ENCODE data around the gene ARMC9.
"Not testable (repeated sequence)": the region's sequence is repeated elsewhere in the genome, so short reads cannot be mapped to it uniquely, and the experiment has no call there.

The ARMC9 gene

GRCh38 chr2:231196592-231196991 is 1.8 kb upstream of the ARMC9 start:
- no peak for TF ChIP-seq CTCF (conservative IDR thresholded peaks at IDR 0.05; ENCODE audit: low read length)
- DNase-seq (ENCODE audit: low read depth), result no peak
- no peak overlapping the region for H3K4me3 ChIP-seq (ENCODE audit: low read length)

GRCh38 chr2:231197196-231197595 is 1.2 kb upstream of the ARMC9 start:
- not testable (repeated sequence) for DNase-seq (ENCODE audit: low read depth)

GRCh38 chr2:231197706-231198290 is 633 bp upstream of the ARMC9 start:
- H3K4me3 ChIP-seq (ENCODE audit: low read length), result peak overlapping the region; percentile 98
- no peak for TF ChIP-seq CTCF (conservative IDR thresholded peaks at IDR 0.05; ENCODE audit: low read length)
- DNase-seq (ENCODE audit: low read depth), result no peak

More at GRCh38 chr2:231197196-231197595, 1.2 kb upstream of the ARMC9 start:
- not testable (repeated sequence) for H3K4me3 ChIP-seq (ENCODE audit: low read length)

GRCh38 chr2:231199219-231199618 is 788 bp downstream of the ARMC9 start:
- peak overlapping the region; percentile 98 for H3K4me3 ChIP-seq (ENCODE audit: low read length)
- no peak for TF ChIP-seq CTCF (conservative IDR thresholded peaks at IDR 0.05; ENCODE audit: low read length)

GRCh38 chr2:231200805-231201474 is 2.5 kb downstream of the ARMC9 start:
- peak; percentile 58 for DNase-seq (ENCODE audit: low read depth)
- no peak for TF ChIP-seq CTCF (conservative IDR thresholded peaks at IDR 0.05; ENCODE audit: low read length)
- H3K4me3 ChIP-seq (ENCODE audit: low read length), result peak overlapping the region; percentile 36

More at GRCh38 chr2:231199219-231199618, 788 bp downstream of the ARMC9 start:
- DNase-seq (ENCODE audit: low read depth), result peak; percentile 77

GRCh38 chr2:231201475-231201814 is 3.0 kb downstream of the ARMC9 start:
- no peak for DNase-seq (ENCODE audit: low read depth)
- no peak overlapping the region for H3K4me3 ChIP-seq (ENCODE audit: low read length)
- no peak for TF ChIP-seq CTCF (conservative IDR thresholded peaks at IDR 0.05; ENCODE audit: low read length)

- no peak for TF ChIP-seq CTCF (conservative IDR thresholded peaks at IDR 0.05; ENCODE audit: low read length)
- H3K4me3 ChIP-seq (ENCODE audit: low read length), result no peak overlapping the region
- DNase-seq (ENCODE audit: low read depth), result no peak
Measured at GRCh38 chr2:231203087-231203486, 4.7 kb downstream of the ARMC9 start.

Data from AG10803 (cell line).